RWPE2 (cell line): ENCODE data around the gene GPC1.

Experiments
- ATAC-seq: fragments of 200-7000 bp; cut with Tn5 transposase; 3 replicates; pipeline ENCODE4 v1.9.1; 2021; ENCODE audit warnings: low read depth
- DNase-seq: peaks from one replicate; pipeline ENCODE4 v3.0.0-alpha.2; 2020; ENCODE audit warnings: low spot score
- H3K27ac ChIP-seq: fragments of 450-650 bp; 2 replicates; pipeline ENCODE4 v1.5.1; 2017; ENCODE audit warnings: mild to moderate bottlenecking; ENCODE audit not compliant: poor library complexity, severe bottlenecking
- H3K27me3 ChIP-seq: fragments of 250-450 bp; sonication (Bioruptor Pico); 2 replicates; pipeline ENCODE4 v1.5.1; 2021; ENCODE audit warnings: mild to moderate bottlenecking, moderate library complexity; ENCODE audit not compliant: insufficient read depth, poor library complexity, severe bottlenecking
- H3K36me3 ChIP-seq: fragments of 250-450 bp; sonication (Bioruptor Pico); 2 replicates; pipeline ENCODE4 v1.5.1; 2020; ENCODE audit warnings: low read depth, mild to moderate bottlenecking, moderate library complexity
- H3K4me1 ChIP-seq: fragments of 250-450 bp; sonication (Bioruptor Pico); 2 replicates; pipeline ENCODE4 v1.5.1; 2021; ENCODE audit warnings: mild to moderate bottlenecking, moderate library complexity; ENCODE audit not compliant: insufficient read depth, poor library complexity, severe bottlenecking
- H3K4me3 ChIP-seq: fragments of 250-450 bp; sonication (Bioruptor Pico); 2 replicates; pipeline ENCODE4 v1.5.1; 2021; ENCODE audit warnings: mild to moderate bottlenecking, moderate library complexity; ENCODE audit not compliant: severe bottlenecking
- H3K9me3 ChIP-seq: fragments of 250-450 bp; sonication (Bioruptor Pico); 2 replicates; pipeline ENCODE4 v1.5.1; 2021; ENCODE audit warnings: mild to moderate bottlenecking, moderate library complexity; ENCODE audit not compliant: severe bottlenecking
- TF ChIP-seq, protein P1 (sequence below): fragments of 450-650 bp; IDR thresholded peaks from one replicate; pipeline ENCODE4 v1.5.1; 2017; ENCODE audit warnings: mild to moderate bottlenecking, moderate library complexity; ENCODE audit not compliant: poor library complexity, severe bottlenecking

GPC1 gene

DNA sequence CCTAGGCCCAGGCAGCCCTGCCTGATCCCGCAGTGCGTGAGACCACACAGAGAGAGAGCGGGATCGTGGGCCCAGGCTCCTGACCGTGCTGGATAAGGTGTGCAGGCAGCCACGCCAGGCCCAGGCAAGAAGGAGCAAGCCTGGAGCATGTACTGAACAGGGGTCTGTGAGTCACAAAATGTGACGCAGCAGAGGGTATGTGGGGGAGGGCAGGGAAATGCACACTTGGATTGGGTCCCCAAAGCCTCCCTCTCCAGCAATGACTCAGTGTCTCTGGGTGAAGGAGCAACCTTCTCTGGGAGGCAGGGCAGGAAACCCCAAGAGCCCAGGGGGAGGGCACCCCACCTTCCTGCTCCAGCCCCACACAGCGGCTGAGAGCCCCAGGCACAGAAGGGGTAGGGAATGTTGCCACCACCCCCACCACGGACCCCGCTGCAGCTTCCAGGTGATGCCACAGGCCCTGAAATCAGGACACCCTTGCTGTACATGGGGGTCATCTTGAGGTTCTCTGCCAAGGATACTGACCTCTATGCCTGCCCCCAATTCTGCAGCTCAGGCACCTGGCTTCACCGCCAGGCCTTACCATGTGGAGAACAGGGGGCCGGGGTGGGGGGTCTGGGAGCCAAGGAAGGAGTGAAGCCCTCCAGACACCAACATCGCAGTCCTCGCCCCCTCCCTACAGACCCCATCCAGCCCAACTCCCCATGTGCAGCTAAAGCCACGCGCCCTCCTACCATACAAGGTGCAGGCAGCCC, 1.3 kb upstream of the GPC1 start:
- Histone ChIP-seq H3K4me1 (peaks cover 16% of the 10 kb centered on the region), H3K27me3 (no peaks in the 10 kb centered on the region), H3K27ac (peak overlapping the region; percentile 96), H3K4me3 (peak overlapping the region; percentile 99), H3K9me3 (no peaks in the 10 kb centered on the region), H3K36me3 (no peaks in the 10 kb centered on the region)
- TF ChIP-seq, protein P1, sequence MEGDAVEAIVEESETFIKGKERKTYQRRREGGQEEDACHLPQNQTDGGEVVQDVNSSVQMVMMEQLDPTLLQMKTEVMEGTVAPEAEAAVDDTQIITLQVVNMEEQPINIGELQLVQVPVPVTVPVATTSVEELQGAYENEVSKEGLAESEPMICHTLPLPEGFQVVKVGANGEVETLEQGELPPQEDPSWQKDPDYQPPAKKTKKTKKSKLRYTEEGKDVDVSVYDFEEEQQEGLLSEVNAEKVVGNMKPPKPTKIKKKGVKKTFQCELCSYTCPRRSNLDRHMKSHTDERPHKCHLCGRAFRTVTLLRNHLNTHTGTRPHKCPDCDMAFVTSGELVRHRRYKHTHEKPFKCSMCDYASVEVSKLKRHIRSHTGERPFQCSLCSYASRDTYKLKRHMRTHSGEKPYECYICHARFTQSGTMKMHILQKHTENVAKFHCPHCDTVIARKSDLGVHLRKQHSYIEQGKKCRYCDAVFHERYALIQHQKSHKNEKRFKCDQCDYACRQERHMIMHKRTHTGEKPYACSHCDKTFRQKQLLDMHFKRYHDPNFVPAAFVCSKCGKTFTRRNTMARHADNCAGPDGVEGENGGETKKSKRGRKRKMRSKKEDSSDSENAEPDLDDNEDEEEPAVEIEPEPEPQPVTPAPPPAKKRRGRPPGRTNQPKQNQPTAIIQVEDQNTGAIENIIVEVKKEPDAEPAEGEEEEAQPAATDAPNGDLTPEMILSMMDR: no peak
- ATAC-seq: peak; percentile 71
- DNase-seq: peak; percentile 97

DNA sequence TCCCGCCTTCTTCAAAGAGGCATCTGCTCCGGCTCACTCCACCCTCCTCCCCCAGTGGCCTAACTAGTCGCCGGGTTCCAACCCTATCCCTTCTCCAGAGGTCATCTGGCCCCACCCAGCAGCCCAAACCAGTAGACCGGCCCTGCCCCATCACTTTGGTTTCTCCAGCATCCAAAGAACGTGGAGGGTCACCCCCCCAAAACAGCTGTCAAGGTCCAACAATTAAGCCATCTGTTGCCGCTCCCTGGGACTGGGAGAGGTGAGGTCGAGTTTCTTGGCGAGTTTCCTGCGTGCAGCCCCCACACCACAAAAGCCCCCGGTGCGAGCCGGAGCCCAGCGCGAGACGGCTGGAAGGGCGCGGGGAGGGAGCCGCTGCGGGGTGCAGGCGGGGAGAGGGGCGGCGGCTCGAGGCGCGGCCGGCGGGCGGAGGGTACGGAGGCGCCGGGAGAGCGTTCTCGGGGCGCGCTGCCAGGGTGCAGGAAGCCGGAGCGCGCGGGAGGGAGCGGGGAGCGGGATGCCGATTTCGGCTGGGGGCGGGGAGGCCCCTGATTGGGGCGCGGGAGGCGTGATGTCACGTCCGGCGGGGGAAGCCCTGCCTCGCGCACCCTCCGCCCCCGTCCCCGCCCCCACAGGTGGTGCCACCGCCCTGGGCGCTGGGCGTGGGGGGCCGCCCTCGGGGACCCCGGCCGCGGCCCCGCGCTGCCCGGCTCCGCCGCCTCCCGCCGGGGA, 571 bp upstream of the GPC1 start:
- H3K27ac ChIP-seq: peak overlapping the region; percentile 96
- H3K4me3 ChIP-seq: peak overlapping the region; percentile 99
- H3K36me3 ChIP-seq: no peaks in the 10 kb centered on the region
- TF ChIP-seq, protein P1: no peak
- peak; percentile 95 for DNase-seq
- peak; percentile 19 for ATAC-seq
- H3K27me3 ChIP-seq: no peaks in the 10 kb centered on the region
- no peaks in the 10 kb centered on the region for H3K9me3 ChIP-seq
- H3K4me1 ChIP-seq: peaks cover 16% of the 10 kb centered on the region

DNA sequence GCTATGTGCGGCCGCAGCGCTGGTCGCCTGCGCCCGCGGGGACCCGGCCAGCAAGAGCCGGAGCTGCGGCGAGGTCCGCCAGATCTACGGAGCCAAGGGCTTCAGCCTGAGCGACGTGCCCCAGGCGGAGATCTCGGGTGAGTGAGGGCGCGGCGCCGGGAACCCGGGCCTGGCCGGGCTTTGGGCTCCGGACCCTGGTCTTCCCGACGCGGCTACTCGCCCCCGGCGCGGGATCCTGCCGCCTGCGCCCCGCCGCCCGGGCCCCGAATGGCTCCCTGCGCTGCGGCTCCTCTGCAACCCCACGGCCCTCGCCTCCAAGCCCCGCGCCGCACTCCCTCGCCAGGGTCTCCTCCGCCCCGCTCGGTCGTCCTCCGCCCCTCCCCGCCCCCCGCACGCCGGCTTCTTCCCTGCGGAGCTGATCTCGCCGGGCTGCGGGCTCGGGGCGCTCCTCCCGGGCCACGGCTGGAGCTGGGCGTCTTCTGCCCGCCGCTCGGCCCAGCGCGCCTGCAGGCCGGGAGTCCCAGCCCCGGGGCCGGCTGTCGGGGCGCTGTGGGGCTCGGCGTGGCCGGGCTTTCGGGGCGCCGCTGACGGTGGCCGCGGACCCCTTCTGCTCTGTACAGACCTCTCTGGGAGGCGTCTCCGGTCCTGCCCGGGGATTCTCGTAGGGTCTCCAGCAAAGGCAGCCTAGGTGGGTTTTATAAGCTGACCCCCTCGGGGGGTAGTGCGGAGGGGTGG, 652 bp downstream of the GPC1 start:
- DNase-seq: peak; percentile 56
- H3K4me1 ChIP-seq: peaks cover 20% of the 10 kb centered on the region
- peak overlapping the region; percentile 96 for H3K27ac ChIP-seq

DNA sequence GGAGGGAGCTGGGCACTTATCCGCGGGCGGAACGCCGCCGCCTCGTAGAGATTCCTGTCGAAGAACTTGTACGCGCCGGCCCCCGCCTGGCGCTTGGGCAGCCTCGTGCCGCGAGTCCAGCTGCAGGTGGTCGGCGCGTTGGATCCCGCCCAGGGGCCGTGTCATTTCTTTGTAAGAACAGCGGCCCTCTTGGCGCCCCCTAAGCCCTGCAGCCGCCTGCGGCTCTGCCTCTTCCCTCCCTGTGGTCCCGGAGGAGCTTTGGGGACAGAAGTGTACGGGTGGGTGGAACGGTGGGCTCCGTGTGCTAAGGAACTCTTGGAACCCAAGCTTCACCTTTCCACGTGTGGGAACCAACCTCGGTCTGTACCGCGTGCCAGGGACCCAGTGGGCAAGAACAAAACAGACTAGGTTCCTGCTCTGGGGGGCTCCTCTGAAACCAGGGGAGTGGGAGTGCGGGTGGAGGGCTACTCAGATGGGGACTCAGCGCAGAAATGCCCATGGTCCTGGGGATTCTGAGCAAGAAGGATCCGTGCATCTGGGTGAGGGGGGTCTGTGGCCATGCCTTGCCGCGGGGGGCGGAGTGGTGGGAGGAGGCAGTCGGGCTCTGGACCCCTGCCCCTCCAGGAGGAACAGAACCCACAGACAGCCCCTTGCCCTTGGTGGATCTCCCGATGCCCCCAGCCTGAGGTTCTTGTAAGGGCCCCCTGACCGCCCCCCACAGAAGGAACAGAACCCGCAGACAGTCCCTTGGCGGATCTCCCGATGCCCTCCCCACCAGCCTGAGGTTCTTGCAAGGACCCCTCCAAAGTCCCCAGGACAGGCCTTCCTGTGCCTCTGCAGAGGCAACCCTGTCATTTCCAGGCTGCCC, 1.5 kb downstream of the GPC1 start:
- Histone ChIP-seq H3K27ac (peak overlapping the region; percentile 96), H3K4me3 (peak overlapping the region; percentile 99), H3K9me3 (no peaks in the 10 kb centered on the region), H3K4me1 (peaks cover 27% of the 10 kb centered on the region), H3K27me3 (no peaks in the 10 kb centered on the region), H3K36me3 (no peaks in the 10 kb centered on the region)
- TF ChIP-seq, protein P1: no peak
- ATAC-seq: no peak
- peak; percentile 62 for DNase-seq

More for the DNA sequence above, 652 bp downstream of the GPC1 start:
- Histone ChIP-seq H3K4me3 (peak overlapping the region; percentile 99), H3K9me3 (no peaks in the 10 kb centered on the region), H3K27me3 (no peaks in the 10 kb centered on the region), H3K36me3 (no peaks in the 10 kb centered on the region)
- ATAC-seq: no peak
- TF ChIP-seq, protein P1: no peak
